Jurkat, Clone E6-1 (cell line): Measurements from ENCODE around the gene GDA. TPM values are rescaled to one million over a fixed set of nuclear protein-coding genes. Genes with fewer than 3 reads are reported as not detected.

Experiments
- DNase-seq: peaks from one replicate; pipeline ENCODE4 v3.0.0-alpha.2; 2011; ENCODE audit warnings: low read depth, low spot score
- H3K4me3 ChIP-seq: 2 replicates; pipeline ENCODE4 v1.5.1; 2011; ENCODE audit warnings: mild to moderate bottlenecking, low read length, control low read depth, moderate library complexity
- polyA plus RNA-seq: library from polyadenylated mRNA; unstranded; fragments of >200 nt; gene quantifications from one replicate; pipeline ENCODE4 v1.2.1, GENCODE V29; 2012; ENCODE audit warnings: missing spikeins; ENCODE audit not compliant: insufficient read length, insufficient read depth

The GDA gene
- polyA plus RNA-seq: not detected

GRCh38 chr9:72149231-72149975 lies at the start of gene GDA:
Gene GDA (plus strand): TSS chr9:72149440. CDS start chr9:72149560, 120 bp downstream.
- DNase-seq: no peak
- no peak within 1 kb of the TSS for H3K4me3 ChIP-seq

GRCh38 chr9:72102520-72102919 lies 46.7 kb upstream of the GDA start:
- H3K4me3 ChIP-seq: no peak overlapping the region
- DNase-seq: no peak

GRCh38 chr9:72113056-72113455 lies 36.2 kb upstream of the GDA start:
- no peak for DNase-seq
- H3K4me3 ChIP-seq: no peak overlapping the region

- H3K4me3 ChIP-seq: no peak overlapping the region
- no peak for DNase-seq
Measured at GRCh38 chr9:72119853-72120252, 29.4 kb upstream of the GDA start.

- H3K4me3 ChIP-seq: no peak overlapping the region
- DNase-seq: no peak
Measured at GRCh38 chr9:72124947-72125346, 24.3 kb upstream of the GDA start.

GRCh38 chr9:72127753-72128152 lies 21.5 kb upstream of the GDA start:
- no peak overlapping the region for H3K4me3 ChIP-seq
- no peak for DNase-seq

GRCh38 chr9:72128526-72128925 lies 20.7 kb upstream of the GDA start:
- no peak overlapping the region for H3K4me3 ChIP-seq
- DNase-seq: no peak

- no peak for DNase-seq
- no peak overlapping the region for H3K4me3 ChIP-seq
Measured at GRCh38 chr9:72129271-72130156, 19.7 kb upstream of the GDA start.

- DNase-seq: no peak
- H3K4me3 ChIP-seq: no peak overlapping the region
Measured at GRCh38 chr9:72130321-72130720, 18.9 kb upstream of the GDA start.

GRCh38 chr9:72131206-72131605 lies 18.0 kb upstream of the GDA start:
- H3K4me3 ChIP-seq: no peak overlapping the region
- no peak for DNase-seq

GRCh38 chr9:72132052-72132451 lies 17.2 kb upstream of the GDA start:
- DNase-seq: no peak
- no peak overlapping the region for H3K4me3 ChIP-seq

- no peak for DNase-seq
Measured at GRCh38 chr9:72133365-72134035, 15.7 kb upstream of the GDA start.

GRCh38 chr9:72134801-72135200 lies 14.4 kb upstream of the GDA start:
- DNase-seq: no peak
- no peak overlapping the region for H3K4me3 ChIP-seq

More at GRCh38 chr9:72133365-72134035, 15.7 kb upstream of the GDA start:
- H3K4me3 ChIP-seq: no peak overlapping the region

GRCh38 chr9:72137697-72138365 lies 11.4 kb upstream of the GDA start:
- no peak overlapping the region for H3K4me3 ChIP-seq
- no peak for DNase-seq

GRCh38 chr9:72139226-72139625 lies 10.0 kb upstream of the GDA start:
- no peak for DNase-seq
- H3K4me3 ChIP-seq: no peak overlapping the region

GRCh38 chr9:72140586-72140985 lies 8.7 kb upstream of the GDA start:
- H3K4me3 ChIP-seq: no peak overlapping the region
- DNase-seq: no peak

GRCh38 chr9:72141484-72141883 lies 7.8 kb upstream of the GDA start:
- DNase-seq: no peak
- no peak overlapping the region for H3K4me3 ChIP-seq

- no peak for DNase-seq
- no peak overlapping the region for H3K4me3 ChIP-seq
Measured at GRCh38 chr9:72144756-72145492, 4.3 kb upstream of the GDA start.
